HG03060 (cell line): Measurements from ENCODE around the gene PHF2.

ENCODE experiments used
- ATAC-seq: cut with Tn5 transposase; IDR thresholded peaks from one replicate; pipeline ENCODE4 v1.9.1; 2021; ENCODE audit warnings: low read depth, moderate number of reproducible peaks; ENCODE audit not compliant: unreplicated experiment

Gene PHF2

GRCh38 chr9:93675336-93676150, 99.2 kb downstream of the PHF2 start:
- no peak for ATAC-seq

GRCh38 chr9:93676310-93677047, 100.1 kb downstream of the PHF2 start:
- ATAC-seq, result no peak

DNA sequence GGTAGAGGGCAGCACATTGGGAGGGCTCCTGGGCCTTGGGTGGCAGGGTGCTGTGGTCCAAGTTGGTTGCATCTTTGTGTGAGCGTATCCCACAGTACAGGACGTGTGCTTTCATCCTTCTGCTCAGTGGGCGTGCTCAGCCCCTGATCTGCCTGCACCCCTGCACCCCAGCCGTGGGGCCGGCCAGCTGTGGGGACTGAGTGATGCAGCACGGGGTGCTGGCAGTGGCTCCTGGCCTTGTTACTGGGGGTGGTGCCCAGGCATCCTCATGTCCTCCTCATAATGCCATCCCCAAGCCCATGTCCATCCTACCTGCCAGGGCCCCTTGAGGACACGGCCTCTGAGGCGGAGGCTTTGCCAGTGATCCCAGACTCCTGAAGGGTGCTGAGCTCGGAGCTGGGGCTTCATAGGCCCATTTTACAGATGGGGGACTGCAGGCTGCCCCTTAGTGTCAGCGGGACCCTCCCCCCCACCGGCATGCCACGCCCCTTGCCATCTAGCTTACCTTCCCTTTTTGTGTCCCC, 100.7 kb downstream of the PHF2 start:
- no peak for ATAC-seq

GRCh38 chr9:93677641-93678136, 101.3 kb downstream of the PHF2 start:
- ATAC-seq, result no peak

GRCh38 chr9:93678199-93679019, 102.0 kb downstream of the PHF2 start:
- no peak for ATAC-seq

GRCh38 chr9:93679536-93680442, 103.4 kb downstream of the PHF2 start:
- no peak for ATAC-seq

- no peak for ATAC-seq
Observed at GRCh38 chr9:93680443-93681268, 104.3 kb downstream of the PHF2 start.

- ATAC-seq, result no peak
Observed at GRCh38 chr9:93681269-93682154, 105.1 kb downstream of the PHF2 start.

GRCh38 chr9:93682155-93682968, 106.0 kb downstream of the PHF2 start:
- ATAC-seq, result no peak

DNA sequence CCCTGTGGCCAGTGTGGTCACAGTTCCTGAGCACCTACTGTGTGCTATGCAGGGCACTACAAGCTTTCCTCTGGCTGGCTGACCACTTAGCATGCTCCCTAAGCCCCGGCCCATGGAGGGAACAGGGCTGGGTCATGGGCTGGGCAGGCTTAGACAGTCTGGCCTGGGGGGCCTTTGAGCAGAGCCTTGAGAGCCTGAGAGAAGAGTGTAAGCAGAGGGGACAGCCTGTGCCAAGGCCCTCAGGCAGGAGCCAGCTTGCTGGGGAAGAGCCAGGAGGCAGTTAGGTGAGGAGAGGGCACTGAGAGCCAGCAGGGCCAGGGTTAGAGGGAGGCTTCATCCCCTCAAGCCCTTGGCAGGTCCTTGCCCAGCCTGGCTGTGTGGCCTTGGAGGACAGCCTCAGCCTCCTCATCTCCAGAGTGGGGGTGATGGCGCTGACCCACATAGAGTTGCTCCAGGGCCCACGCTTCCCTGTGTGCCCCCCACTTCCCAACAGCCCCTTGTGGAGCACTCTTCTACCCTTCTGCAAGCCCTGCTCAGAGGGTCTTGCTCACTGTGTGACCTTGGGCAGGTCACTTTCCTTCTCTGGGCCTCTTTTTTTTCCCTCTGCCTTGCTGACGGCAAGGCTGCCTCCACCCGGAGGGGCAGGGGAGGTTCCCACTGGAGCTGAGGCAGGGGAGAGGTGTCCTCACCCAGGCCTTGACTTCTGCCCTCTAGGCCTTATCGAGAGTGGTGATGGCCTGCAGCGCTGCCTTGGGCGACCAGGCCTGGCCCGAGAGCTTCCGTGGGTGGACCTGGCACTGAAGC, 107.1 kb downstream of the PHF2 start:
- ATAC-seq, result no peak

DNA sequence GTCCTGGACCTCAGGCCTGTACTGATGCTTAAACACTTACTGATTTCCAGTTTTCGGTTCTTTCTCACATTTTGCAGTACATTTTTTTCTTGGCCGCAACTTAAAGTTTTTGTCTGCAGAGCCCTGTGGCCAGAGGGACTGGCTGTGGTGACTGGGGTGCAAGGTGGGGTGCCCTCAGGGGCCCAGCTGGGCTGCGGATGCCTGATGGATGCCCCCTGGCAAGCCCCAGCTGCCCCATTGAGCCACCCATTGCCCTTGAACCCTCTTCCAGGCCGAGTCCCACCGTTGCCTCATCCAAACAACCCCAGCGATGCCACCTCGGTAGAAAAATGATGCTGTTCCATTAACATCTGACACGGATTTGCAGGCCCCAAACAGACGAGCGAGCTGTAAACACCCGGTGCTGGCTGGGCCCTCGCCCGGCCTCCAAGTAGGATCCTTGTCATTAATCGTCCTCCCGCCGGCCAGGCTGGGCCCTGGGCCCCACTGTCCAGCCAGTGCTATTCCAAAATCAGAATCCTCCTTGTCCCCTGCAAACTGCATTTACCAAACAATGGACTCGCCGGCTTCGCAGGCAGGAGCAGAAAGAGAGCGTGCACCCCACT, 107.9 kb downstream of the PHF2 start:
- ATAC-seq, result no peak

- no peak for ATAC-seq
Observed at GRCh38 chr9:93684806-93685543, 108.6 kb downstream of the PHF2 start.

GRCh38 chr9:93686127-93686879, 109.9 kb downstream of the PHF2 start:
- ATAC-seq, result no peak

DNA sequence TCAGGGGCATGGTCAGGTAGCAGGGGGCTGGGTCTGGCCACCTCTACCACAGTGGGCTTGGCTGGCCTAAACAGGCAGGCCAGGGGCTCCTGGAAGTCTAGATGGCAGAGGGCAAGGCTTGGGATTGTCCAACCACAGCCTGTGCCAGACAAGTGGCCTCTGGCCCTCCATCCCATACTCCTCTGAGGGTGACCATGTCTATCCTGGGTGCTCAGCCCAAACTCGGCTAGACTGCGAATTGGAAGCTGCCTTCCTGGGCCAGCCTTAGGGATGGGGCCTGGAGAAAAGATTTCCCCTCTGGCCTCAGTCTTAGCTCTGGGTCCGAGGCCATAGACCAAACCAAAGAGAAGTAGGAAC, 110.5 kb downstream of the PHF2 start:
- no peak for ATAC-seq
